NCI-H2227 (cell line): ENCODE data around the gene SPEF2.
A peak's percentile ranks its signal among the peaks of the same experiment; 100 is the strongest.

Source experiments
- DNase-seq: peaks from one replicate; lab custom pipeline; 2025; ENCODE audit not compliant: unreplicated experiment; lab: John Stamatoyannopoulos, UW

The SPEF2 gene

GRCh38 chr5:35777358-35778087 lies 159.9 kb downstream of the SPEF2 start:
- DNase-seq: peak; percentile 42

DNA sequence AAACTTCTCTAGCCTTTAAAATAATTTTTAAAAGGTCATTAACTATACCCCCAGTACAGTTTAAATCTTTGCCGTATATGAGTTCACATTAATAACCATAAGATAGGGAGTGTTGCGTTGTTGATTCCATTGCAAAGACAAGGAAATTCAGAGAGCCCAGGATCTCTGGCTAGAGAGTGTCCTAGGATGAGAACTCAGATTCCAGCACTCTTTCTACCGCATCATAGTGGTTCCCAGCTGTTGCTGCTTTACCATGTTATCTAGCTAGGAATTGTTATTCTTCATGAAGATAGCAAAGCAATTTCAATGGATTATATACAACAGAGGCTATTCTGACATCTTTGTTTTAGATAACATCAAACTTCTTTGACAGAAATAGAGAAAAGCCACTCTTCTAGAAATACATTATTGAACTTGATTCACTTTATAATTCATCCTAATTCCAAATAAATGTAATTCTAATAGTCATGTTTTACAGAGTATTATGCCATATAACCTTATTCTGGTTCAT lies 160.7 kb downstream of the SPEF2 start:
- no peak for DNase-seq

- no peak for DNase-seq
Observed at GRCh38 chr5:35780236-35780635, 162.6 kb downstream of the SPEF2 start.

GRCh38 chr5:35781181-35781790 lies 163.6 kb downstream of the SPEF2 start:
- no peak for DNase-seq

- DNase-seq: no peak
Observed at GRCh38 chr5:35783551-35783950, 165.9 kb downstream of the SPEF2 start.

GRCh38 chr5:35785601-35786085 lies 168.0 kb downstream of the SPEF2 start:
- no peak for DNase-seq

GRCh38 chr5:35788724-35789123 lies 171.1 kb downstream of the SPEF2 start:
- no peak for DNase-seq

GRCh38 chr5:35789732-35790456 lies 172.2 kb downstream of the SPEF2 start:
- no peak for DNase-seq

DNA sequence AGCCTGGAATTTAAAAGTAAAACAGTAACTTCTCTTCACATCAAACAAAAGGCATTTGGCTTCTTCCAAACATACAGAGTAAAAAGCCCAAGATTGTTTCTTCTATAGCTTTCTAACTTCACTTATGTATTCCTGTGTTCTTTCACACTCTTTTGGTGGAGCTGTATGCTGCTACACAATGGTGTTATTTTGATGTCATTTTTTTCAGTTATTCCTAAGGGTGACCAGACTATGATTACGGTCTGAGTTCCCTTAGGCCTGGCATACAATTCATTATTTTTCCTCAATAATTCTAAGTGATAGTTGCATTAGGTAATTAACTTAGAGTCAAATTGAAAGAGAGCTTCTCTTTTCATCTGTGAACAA lies 172.8 kb downstream of the SPEF2 start:
- DNase-seq: no peak

- DNase-seq: no peak
Observed at GRCh38 chr5:35794328-35794619, 176.6 kb downstream of the SPEF2 start.

DNA sequence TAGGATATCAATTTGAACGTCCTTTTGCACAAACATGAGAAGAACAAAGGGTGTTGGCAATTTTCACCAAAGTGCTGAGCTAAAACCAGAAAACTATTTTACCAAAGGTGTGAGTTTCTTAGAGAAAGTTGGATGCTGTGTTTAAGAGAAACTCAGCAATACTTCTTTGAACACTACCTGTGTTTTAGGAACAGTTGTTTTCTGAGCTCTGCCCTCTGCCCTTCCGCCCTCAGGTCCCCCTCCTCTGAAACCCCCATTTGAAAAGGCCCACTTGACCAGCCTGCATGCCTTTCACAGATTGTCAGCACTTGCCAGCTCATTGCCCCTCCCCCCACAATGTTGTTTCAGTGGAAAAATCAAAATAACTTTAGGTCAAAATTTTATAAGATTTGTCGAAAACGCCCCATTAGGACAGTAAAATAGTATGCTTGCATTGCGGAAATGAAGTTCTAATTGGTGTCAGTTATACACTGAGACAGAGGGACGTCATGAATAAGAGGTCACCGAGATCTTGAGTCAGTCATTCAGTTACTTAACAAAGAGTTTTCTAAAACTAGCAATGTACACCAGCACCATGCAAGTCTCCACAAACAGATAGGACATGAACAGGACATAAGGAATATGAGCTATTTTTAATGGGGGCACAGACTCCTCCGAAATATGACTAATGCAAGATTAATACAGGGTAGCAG lies 177.2 kb downstream of the SPEF2 start:
- no peak for DNase-seq

GRCh38 chr5:35799181-35799580 lies 181.5 kb downstream of the SPEF2 start:
- no peak for DNase-seq

- no peak for DNase-seq
Observed at GRCh38 chr5:35799753-35800152, 182.1 kb downstream of the SPEF2 start.

- peak; percentile 47 for DNase-seq
Observed at GRCh38 chr5:35803191-35803651, 185.6 kb downstream of the SPEF2 start.

DNA sequence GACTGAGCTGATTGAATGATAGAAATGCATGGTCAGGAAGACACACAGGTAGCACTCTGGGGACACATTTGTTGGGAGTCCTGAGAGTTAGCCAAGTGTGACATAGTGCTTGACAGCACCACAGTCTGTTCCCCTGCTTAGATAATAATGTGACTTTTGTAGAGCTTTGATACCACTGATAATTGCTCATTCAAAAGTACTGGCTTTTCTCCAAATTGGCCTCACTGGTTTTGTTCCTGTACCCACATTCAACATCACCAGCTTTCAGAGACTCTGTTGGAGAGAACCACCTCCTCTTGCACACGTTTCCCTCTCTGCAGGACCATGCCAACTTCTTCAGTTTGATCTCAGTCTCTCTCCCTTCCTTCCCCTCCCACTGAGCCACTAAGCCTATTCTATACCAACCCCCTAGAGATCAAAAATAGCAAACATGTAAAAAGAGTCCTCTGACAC lies 186.6 kb downstream of the SPEF2 start:
- no peak for DNase-seq

GRCh38 chr5:35804841-35805240 lies 187.2 kb downstream of the SPEF2 start:
- no peak for DNase-seq

GRCh38 chr5:35810601-35811000 lies 192.9 kb downstream of the SPEF2 start:
- DNase-seq: no peak

DNA sequence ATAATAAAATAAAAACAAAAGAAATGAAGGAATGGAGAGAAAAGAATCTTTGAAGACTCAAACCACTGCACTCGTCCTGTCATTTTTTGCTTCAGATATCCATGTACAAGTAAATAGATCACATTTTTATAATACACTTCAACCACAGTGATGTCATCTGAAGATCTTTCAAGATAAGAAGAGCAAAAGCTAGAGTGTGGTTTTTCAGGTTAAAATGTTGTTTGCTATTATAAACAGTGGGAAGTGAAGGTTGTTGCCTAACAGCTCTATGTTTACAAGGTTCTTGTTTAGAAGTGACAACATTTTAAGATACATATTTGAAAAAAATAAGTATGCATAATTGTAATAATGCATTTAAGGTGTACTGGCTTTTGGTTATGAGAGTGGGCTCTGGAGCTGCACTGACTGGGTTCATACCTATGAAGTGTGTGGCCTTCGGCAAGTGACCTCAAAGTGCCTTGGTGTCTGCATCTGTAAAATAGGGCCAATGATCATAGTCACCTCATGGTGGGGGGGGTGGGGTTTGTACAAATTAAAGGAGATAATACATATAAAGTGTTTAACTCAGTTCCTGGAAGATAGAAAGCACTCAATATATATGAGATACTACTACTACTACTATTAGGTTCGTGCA lies 193.6 kb downstream of the SPEF2 start:
- DNase-seq: no peak

GRCh38 chr5:35813521-35813920 lies 195.9 kb downstream of the SPEF2 start:
- no peak for DNase-seq

GRCh38 chr5:35815089-35815936 lies 197.7 kb downstream of the SPEF2 start:
- DNase-seq: no peak
